ENCODE measurements around the gene NEDD8.
A peak's percentile ranks its signal among the peaks of the same experiment; 100 is the strongest.
"Not testable (repeated sequence)": the region's sequence is repeated elsewhere in the genome, so short reads cannot be mapped to it uniquely, and the experiment has no call there.

NEDD8 gene

DNA sequence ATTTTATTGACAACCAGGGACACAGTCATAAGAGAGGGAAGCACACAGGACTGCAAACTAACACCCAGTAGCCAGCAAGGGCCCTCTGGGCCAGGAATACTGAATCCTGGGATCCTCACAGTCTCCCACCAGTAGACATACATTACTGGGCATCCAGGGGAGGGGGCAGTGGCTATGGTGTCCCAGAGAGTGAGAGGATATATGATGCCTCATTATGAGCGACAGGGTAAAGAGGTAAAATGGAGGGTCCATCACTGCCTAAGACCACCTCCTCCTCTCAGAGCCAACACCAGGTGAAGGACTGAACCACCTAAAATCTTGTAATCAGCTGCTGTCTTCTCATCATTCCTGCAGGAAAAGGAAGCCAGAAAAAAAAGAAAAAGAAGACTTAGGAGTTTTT, 15.3 kb downstream of the NEDD8 start:
- DNase-seq: not testable (repeated sequence)

DNA sequence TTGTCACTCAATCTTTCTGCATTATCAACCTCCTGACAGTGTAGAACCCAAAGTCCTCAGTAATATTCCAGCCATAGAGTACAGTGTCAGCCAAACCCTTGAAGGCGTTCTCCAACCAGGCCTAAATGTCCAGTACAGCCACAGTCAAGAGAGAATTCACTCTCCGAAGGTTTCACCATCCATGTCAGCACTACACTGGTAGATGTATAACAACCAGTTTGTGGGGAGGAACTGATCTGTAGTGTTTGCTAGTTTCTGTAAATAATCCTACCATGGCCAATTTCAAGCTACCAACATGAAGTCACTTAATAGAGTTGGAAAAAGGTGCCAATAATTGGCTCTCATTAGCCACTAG, 15.8 kb downstream of the NEDD8 start:
- no peak for DNase-seq

DNA sequence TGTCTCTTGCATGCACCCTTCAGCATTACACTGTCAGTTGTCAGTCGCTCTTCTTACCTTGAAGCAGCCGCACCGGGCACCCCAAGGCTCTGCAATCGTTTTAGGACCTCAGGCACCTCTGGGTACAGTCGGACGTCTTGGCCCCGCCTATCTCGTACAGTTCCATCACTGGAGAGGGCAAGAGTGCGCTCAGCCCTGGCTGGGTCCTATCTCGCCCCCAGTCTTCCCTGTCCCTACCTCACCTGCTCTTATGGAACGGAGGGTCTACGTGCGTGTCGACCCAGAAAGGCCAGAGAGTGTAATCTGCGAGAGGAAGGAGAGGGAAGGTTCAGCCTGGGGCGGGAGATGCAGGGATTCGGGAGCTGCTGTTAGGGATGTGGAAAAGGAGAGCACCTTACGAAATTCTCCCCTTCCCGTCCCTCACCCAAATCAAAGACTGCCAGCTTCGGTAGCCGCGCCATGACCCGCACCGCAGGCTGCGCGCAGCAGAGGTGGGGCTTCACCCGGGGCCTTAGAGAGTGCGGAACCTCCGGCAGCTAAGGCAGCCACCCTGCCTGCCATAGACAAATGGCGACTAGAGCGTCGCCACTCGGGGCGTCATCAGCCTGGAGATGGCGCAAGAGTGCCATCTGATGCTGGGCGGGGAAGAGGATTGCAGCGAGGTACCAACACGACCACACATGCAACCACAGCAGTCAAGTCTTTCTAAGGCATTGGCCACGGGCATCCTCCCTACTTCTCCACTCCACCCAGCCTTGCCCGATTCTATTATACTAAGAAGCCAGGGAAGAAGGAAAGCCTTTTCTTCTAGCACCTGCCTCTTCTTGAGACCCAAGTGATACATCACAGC, 16.4 kb downstream of the NEDD8 start, which contains the start of gene MDP1:
MDP1 (minus strand) TSS at position 572 of the 850 bp plus-strand sequence; CDS start at position 461, 111 bp downstream.
- DNase-seq: peak; percentile 88 to 91

DNA sequence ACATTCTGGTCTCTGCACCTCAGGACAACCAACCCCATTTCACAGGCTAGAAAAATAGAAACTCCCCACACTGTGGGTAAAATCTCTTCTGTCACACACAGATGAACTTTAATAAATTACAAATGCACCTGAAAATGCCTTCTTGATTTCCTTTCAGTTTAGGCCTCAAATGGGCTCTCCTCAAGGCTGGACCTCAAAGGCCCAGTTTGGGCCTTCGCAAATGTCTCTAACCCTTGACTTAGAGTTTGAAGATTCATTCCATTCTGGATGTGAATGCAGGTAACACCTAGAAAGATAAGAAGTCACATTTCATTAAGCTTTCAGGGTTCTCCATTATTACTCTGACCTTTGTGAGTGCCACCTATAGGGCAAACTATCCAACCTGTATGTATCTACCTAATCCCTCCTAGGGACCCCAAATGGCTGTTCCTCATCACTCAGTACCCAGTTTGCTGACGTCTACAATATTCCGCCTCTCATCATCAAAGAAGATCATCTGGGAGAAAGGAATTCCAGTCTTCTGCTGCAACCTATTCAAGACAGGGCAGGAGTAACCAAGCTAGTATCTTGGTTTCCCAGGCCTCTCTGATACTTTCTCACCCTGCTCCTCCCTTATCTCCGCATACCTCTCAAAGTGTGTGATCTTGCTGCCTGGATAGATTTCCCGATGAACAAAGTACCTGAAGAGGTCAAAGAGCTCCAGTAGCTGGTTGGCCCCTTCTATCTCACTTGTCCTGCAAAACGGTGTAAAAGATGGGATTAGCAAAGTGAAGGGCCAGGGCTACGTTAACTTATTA, 18.1 kb downstream of the NEDD8 start:
- DNase-seq: no peak

DNA sequence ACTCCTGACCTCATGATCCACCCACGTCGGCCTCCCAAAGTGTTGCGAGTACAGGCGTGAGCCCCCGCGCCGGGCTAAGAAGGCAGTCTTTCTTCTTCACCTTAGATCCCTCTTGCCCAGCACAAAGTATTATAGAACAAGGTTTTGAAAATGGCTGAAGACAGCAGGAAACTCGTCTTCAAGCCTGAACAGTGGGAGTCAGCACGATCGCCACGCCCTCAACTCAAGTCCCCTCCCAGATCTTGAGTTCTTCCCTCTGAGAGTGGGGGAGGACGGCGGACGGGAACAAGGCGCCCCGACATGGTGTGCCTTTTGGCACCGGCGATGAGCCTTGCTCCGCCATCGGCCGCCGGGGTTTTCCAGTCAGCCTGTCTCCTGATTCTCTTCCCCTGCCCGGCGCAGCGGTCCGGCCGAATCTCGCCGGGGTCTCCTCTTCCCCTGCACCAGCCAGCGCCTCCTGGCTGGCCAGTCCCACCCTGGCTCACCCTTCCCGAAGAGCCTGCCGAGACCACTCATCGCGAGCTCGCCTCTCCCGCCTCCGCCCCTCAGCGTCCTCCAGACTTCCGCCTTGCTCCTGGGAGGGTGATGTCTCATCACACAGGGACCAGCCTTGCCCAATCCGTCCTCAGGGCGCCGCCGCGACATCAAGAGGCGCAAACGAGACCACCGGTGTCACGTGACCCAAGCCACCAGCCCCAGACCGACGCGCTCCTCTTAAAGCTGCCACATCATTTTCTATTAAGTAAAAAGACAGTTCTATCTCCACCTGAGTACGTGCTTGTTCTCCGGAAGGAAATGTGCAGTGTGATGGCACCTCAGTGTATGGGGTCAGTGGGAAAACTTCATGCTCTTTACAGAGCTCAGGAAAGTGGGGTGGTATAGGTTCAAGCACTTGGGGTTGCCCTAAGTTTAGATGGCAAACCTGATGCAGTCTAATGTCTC, 19.0 kb downstream of the NEDD8 start, which contains the start of gene CHMP4A:
CHMP4A (minus strand) TSS at position 565 of the 942 bp plus-strand sequence; CDS start at position 516, 49 bp downstream.
- DNase-seq: peak; percentile 98 to 99

DNA sequence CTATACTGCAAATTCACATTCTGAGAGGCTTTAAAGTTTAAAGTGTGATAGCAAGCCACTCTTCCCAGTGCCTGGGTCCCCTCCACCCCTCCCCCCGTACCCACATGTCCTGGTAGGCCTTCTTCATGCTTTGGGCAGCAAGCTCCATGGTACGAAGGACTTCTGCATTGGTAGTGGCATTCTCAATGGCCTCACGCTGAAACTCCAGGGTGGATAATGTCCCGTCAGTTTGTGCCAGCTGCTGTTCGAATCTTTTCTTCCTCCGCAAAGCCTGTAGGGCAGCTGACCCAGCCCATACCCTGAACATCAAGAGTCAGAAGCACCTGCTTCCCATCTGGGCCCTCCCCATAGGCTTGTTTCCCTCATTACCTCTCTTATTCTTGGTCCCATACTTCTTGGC, 20.9 kb downstream of the NEDD8 start:
- no peak for DNase-seq

DNA sequence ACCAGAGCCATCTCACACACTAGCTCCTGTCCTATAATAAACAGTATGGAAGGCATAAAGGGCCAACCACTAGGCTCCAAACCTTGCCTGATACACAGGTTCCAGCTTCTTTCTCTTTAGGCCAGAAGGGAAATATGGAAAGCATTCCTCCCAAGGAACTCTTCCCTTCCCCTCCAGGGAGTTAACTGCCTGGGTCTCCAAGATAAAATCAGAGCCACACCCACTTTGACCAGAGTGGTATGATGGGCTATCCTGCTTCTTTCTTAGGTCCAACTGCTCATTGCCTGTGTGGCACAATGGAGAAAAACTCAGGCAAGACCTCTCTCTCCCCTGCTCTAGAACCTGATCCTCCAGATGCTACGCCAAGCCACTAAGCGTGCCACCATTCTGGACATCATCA, 24.5 kb downstream of the NEDD8 start:
- no peak for DNase-seq

DNA sequence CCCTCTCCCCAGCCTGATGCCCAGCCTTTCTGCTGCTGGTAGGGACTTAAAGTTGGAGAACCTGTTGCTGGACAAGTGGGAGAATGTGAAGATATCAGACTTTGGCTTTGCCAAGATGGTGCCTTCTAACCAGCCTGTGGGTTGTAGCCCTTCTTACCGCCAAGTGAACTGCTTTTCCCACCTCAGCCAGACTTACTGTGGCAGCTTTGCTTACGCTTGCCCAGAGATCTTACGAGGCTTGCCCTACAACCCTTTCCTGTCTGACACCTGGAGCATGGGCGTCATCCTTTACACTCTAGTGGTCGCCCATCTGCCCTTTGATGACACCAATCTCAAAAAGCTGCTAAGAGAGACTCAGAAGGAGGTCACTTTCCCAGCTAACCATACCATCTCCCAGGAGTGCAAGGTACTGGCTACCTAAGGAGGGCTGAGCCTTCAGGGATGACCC, 25.0 kb downstream of the NEDD8 start:
- DNase-seq: no peak

DNA sequence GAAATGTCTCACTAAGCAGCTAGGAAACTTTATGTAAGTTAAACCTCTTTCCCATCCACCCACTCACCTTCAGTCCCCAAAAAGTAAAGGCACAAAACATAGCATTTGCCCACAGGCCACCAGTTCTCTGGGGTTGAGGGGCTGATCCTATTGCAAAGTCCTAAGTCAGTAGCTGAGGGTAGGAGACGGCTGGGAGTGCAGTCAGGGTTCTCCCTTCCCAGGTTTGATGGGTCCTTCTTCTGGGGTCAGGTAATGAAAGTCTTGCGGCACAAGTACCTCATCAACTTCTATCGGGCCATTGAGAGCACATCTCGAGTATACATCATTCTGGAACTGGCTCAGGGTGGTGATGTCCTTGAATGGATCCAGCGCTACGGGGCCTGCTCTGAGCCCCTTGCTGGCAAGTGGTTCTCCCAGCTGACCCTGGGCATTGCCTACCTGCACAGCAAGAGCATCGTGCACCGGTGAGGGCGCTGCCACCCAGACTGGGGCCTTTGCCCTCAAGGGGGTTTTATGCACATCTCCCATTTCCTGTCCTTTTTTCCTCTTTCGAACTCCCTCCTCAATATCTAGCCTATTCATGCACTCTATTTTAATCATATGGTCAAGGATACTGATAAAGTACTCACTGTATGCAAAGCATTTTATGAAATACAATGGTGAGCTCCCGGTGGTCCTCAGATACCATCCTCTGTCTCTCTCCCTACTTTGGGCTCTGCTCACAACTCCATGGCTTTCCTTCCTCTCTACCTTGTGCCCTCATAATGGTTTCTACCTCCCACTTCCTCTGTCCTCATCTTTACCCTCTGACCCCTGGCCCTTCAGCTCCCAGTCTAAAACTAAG, 25.7 kb downstream of the NEDD8 start:
- no peak for DNase-seq

DNA sequence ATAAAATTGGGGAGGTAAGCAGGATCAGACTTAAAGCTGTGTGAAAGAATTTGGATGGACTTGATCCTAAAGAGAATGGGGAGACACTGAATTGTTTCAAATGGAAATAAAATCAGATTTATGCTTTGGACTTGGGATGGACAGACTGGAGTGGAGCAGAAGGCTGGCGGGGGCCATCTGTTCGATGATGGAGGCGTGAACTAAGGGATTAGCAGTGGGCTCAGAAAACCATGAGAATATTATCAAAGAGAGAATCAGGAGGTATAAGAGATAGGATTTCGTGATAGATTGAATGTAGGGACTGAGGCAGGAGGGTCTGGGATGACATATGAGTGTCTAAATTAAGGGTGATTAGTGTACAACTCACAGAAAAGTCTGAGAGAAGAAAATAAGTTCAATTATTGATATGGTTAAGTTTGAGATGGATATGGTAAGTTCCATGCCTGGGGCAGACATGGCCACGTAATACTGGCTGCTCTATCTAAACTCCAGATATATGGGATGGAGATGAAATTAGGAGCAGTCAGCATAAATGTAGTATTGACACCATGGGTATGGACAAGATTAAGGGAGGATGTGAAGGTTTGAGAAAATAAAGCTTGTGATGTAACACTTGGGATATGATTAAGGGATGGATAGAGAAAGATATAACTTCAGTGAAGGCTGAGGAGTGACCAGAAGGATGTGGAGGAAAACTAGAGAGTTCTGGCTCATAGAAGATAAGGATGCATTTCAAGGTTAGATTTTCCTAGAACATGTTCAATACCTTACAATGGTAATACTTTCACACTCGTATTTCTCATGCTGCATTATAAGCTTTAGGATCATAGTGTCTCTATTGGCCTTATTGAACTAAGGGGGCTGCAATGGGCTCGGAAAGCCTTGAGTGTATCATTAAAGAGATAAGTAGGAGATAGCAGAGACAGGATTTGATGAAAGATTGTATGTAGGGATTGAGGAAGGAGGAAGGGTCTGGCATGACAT, 27.7 kb downstream of the NEDD8 start:
- no peak for DNase-seq

DNA sequence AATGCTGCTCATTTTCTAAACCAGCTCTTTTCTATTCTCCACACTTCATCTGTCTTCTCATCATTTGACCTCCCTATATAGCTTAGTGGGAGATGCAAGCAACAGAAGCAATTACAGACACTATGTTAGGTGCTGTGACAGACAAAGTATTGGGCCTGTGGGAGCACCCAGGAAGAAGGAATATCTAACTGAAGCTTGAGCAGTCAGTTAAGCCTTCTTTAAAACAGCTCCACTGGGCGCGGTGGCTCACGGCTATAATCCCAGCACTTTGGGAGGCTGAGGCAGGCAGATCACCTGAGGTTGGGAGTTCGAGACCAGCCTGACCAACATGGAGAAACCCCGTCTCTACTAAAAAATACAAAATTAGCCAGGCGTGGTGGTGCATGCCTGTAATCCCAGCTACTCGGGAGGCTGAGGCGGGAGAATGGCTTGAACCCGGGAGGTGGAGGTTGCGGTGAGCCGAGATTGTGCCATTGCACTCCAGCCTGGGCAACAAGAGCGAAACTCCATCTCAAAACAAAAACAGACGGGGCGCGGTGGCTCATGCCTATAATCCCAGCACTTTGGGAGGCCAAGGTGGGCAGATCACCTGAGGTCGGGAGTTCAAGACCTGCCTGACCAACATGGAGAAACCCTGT, 28.8 kb downstream of the NEDD8 start:
- not testable (repeated sequence) for DNase-seq

DNA sequence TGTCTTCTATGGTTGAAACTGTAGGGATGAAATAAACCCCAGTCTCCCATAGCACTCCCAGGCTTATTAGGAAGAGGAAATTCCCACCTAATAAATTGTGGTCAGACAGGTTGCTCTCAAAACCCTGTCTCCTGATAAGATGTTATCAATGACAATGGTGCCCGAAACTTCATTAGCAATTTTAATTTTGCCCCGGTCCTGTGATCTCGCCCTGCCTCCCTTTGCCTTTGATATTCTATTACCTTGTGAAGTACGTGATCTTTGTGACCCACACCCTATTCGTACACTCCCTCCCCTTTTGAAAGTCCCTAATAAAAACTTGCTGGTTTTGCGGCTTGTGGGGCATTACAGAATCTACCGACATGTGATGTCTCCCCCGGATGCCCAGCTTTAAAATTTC, 29.6 kb downstream of the NEDD8 start:
- DNase-seq: not testable (repeated sequence)

DNA sequence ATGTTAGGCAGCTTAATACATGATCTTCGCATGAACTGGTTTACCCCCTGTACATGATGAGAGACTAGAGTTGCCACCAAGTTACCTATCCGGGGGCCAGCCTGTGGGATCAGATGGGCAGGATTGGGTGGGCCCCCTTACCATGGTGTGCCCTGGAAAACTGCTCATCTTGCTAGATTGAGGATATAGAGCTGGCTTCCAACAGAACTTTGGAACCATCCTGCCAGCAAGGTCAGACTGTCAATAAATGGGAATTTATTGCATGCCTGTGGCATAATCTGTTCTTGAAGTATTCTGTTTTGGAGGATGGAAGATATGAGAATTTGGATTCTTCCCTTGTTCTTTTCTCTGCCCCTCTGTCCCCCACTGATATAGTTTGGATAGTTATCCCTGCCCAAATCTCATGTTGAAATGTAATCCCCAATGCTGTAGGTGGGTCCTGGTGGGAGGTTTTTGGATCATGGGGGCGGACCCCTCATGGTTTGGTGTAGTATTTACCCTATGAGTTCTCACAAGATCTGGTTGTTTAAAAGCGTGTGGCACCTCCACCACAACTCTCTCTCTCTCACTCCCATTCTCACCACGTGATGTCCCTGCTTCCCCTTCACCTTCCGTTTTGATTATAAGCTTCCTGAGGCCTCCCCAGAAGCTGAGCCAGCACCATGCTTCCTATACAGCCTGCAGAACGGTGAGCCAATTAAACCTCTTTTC, 33.2 kb downstream of the NEDD8 start:
- DNase-seq: no peak

DNA sequence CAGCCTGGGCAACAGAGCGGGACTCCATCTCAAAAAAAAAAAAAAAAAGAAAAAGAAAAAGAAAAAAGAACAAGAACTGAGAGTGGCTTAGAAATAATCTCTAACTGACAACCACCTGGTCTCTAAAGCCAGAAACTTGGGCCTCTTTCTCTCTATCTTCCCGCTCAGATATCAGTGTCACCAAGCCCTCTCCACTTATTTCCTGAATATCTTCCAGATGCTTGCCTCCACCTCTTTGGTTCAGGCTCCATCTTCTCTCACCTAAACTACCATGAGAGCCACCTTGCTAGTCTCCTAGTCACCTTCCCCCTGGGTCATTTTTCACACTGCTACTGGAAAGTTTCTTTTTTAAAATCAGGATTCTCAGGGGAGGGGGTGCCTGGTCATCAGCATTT, 35.1 kb downstream of the NEDD8 start:
- no peak for DNase-seq

DNA sequence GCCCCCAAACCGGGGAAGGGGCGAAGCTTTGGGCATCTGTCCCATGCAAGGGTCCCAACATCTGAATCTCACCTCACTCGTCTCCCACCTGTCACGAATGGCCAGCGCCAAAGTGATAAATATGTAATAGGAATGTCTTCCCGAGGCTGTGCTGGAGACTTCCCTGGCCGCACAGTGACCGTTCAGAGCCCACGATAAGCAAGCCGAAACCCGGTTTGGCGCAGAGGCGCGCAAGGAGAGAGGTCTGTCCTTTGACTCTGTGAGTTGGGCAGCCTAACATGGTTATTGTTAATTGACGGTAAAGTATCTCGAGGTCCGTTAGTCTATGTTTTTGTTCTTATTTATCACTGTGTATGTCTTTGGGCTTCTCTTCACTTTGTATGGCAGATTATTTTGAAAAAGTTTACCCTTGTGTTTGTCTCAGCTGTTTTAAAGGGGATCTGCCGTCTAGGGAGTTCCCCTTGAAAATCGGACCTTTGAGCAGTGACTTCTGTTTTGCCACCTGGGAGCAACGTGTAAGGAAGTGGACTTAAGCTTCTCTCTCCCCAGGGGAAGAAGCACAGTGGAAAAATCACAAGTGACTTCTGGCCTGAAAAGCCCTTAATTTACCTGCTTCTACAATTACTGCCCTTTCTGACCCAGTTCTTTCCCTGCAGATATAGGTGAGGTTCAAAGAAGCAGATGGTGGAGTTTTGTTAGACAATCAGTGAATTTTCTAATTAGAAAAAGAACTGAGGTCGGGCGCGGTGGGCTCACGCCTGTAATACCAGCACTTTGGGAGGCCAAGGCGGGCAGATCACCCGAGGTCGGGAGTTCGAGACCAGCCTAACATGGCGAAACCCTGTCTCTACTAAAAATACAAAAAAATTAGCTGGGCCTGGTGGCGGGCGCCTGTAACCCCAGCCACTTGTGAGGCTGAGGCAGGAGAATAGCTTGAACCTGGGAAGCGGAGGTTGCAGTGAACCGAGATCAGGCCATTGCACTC, 35.8 kb downstream of the NEDD8 start:
- DNase-seq: peak; percentile 12 to 25

DNA sequence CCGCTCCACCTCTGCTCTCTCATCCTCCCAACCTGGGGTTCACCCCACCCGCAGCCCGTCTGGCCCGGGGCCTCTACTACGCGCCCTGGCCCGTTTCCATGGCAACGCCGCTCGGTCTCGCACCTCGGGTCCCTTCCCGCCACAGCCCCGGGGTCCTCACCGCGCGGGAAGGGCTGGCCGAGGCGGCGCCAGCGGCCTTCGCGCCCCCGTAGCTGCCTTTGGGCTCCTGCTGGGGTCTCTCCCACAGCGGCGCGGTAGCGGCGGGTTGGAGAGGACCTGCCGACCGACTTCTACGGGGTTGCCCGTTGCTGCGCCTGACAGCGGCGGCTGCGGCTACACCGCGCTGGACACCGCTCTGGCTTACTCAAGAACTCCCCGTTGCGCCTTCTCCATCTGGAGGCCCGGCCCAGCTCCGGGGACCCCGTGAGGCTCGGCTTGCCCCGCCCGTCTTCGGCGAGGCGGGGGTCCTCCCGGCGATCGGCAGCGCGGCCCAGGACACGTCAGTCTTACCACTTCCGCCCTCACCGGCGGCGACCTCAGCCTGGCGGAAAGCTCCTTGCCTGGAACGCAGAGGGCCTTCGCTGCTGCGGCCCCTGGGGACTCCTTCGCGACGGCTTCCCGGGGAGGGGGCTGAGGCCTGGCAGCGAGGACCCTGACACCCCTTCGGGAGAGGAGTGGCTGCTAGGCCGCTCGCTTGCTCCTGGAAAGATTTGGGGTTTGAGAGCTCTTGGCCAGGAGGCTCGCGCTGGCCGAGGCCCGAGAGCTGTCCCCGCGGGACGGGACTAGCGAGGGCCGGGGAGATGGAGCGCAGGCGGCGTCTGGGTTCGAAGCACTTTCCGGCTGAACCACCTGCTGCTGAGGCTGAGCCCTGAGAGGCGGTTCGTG, 36.7 kb downstream of the NEDD8 start, which contains the start of gene TM9SF1:
TM9SF1 (minus strand) TSS at position 256 of the 885 bp plus-strand sequence. CDS start 422 bp downstream, outside the sequence.
- DNase-seq: peak; percentile 82 to 88

DNA sequence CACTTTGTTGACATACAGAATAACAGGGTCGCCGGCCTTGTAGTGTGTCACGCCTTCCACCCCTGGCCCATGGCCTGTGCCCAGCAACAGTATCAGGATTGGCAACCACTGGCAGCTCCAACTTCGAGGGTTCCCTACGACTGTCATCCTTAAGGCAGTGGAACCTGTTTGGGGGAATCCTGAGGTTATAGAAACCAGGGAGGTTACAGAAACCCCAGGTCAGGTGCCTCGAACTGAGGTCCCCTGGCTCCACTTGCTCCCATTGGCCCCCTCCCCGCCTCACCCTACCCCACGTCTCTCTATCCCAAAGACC, 37.3 kb downstream of the NEDD8 start:
- DNase-seq: no peak
